B cell (primary cell): Measurements from ENCODE around the gene TMEM231. TPM values are rescaled to one million over a fixed set of nuclear protein-coding genes. Genes with fewer than 3 reads are reported as not detected.

Experiments used
- ATAC-seq: fragments of 200-7000 bp; cut with Tn5 transposase; one replicate; pipeline ENCODE4 v1.10.0; 2021; ENCODE audit warnings: low read depth, mild to moderate bottlenecking, moderate number of reproducible peaks, moderate library complexity
- CTCF ChIA-PET: fragments of 350-600 bp; sonication (Branson Sonifier 250); formaldehyde crosslinking; loops from one replicate; lab custom pipeline; 2021; ENCODE audit warnings: antibody characterized with exemption, inconsistent platforms; lab: Charles Lee
- POLR2A ChIA-PET: fragments of 350-600 bp; sonication (Branson Sonifier 250); formaldehyde crosslinking; loops from one replicate; lab custom pipeline; 2021; ENCODE audit warnings: antibody characterized with exemption; lab: Charles Lee
- DNase-seq: peaks from one replicate; pipeline ENCODE4 v3.0.0; 2013
- H2AFZ ChIP-seq: 2 replicates; pipeline ENCODE4 v1.6.1; 2012; ENCODE audit warnings: mild to moderate bottlenecking, low read depth, low read length; ENCODE audit not compliant: insufficient read depth, poor library complexity, severe bottlenecking
- H3K27ac ChIP-seq, 2 donors: 1 replicate in 1 of 2; 2 replicates in 1 of 2; pipeline ENCODE4 v1.5.1; 2012 to 2013; ENCODE audit warnings: low read length in 2 of 2, mild to moderate bottlenecking in 2 of 2, moderate library complexity in 1 of 2
- H3K27me3 ChIP-seq, 4 experiments: fragments of 200-600 bp in 1 of 4; sonication (generic) in 1 of 4; replicated peaks in 1 of 4; 1 replicate in 2 of 4; 2 replicates in 2 of 4; pipeline versions ENCODE4 v1.6.1 to v1.7.0; 2013 to 2016; ENCODE audit warnings: low read length in 3 of 4, mild to moderate bottlenecking in 2 of 4, mixed read lengths in 1 of 4, moderate library complexity in 1 of 4; ENCODE audit not compliant: insufficient read depth in 4 of 4, control insufficient read depth in 3 of 4; ENCODE audit errors: control extremely low read depth in 1 of 4
- H3K36me3 ChIP-seq, 2 experiments: replicated peaks in 1 of 2; 1 replicate in 1 of 2; 2 replicates in 1 of 2; pipeline versions ENCODE4 v1.6.1 to v1.7.1; 2013; ENCODE audit warnings: low read length in 1 of 2; ENCODE audit not compliant: insufficient read depth in 2 of 2, control insufficient read depth in 1 of 2; ENCODE audit errors: control extremely low read depth in 1 of 2, extremely low read depth in 1 of 2
- H3K4me1 ChIP-seq, 2 donors: fragments of 200-600 bp in 1 of 2; sonication (generic) in 1 of 2; 1 replicate in 1 of 2; 2 replicates in 1 of 2; pipeline versions ENCODE4 v1.5.1 to v1.6.1; 2013 to 2017; ENCODE audit warnings: low read length in 2 of 2; ENCODE audit not compliant: control insufficient read depth in 2 of 2, insufficient read depth in 2 of 2
- H3K4me2 ChIP-seq: replicated peaks from 2 replicates; pipeline ENCODE3; 2012; ENCODE audit warnings: mild to moderate bottlenecking, low read depth, low read length; ENCODE audit not compliant: poor library complexity, severe bottlenecking
- H3K4me3 ChIP-seq, 5 experiments: fragments of 200-600 bp in 1 of 5; sonication (generic) in 1 of 5; 1 replicate in 3 of 5; 2 replicates in 2 of 5; pipeline versions ENCODE4 v1.5.1 to v1.7.0; 2011 to 2016; ENCODE audit warnings: low read length in 4 of 5, mild to moderate bottlenecking in 4 of 5, low read depth in 2 of 5, control low read depth in 1 of 5, moderate library complexity in 1 of 5; ENCODE audit not compliant: insufficient read depth in 1 of 5; ENCODE audit errors: control extremely low read depth in 1 of 5, extremely low read depth in 1 of 5
- H3K79me2 ChIP-seq: fragments of 200-600 bp; sonication (generic); one replicate; pipeline ENCODE4 v1.6.0; 2016; ENCODE audit warnings: low read length; ENCODE audit not compliant: control insufficient read depth, insufficient read depth
- H3K9ac ChIP-seq: fragments of 200-600 bp; sonication (generic); 2 replicates; pipeline ENCODE4 v1.6.1; 2017; ENCODE audit warnings: mild to moderate bottlenecking, low read length, moderate library complexity
- H3K9me3 ChIP-seq, 3 donors: one replicate each; pipeline versions ENCODE4 v1.6.1 to v1.7.1; 2013; ENCODE audit warnings: low read length in 2 of 3; ENCODE audit not compliant: control insufficient read depth in 2 of 3, insufficient read depth in 1 of 3; ENCODE audit errors: control extremely low read depth in 1 of 3
- H4K20me1 ChIP-seq: 2 replicates; pipeline ENCODE4 v1.6.0; 2012; ENCODE audit warnings: mild to moderate bottlenecking, low read length; ENCODE audit not compliant: insufficient read depth, control insufficient read depth, poor library complexity, severe bottlenecking
- H3K27ac Mint-ChIP-seq: one replicate; pipeline ENCODE4 v1.8.0; 2021; ENCODE audit warnings: mixed read lengths
- H3K27me3 Mint-ChIP-seq: one replicate; pipeline ENCODE4 v1.8.0; 2021; ENCODE audit warnings: mixed read lengths
- H3K4me1 Mint-ChIP-seq: one replicate; pipeline ENCODE4 v1.8.0; 2021; ENCODE audit warnings: mixed read lengths
- H3K4me3 Mint-ChIP-seq: one replicate; pipeline ENCODE4 v1.8.0; 2021; ENCODE audit warnings: mixed read lengths
- H3K9me3 Mint-ChIP-seq: one replicate; pipeline ENCODE4 v1.8.0; 2022; ENCODE audit warnings: mixed read lengths; ENCODE audit not compliant: insufficient read depth
- CTCF ChIP-seq: fragments of 200-600 bp; IDR thresholded peaks from one replicate; pipeline ENCODE4 v1.8.0; 2022; ENCODE audit warnings: antibody characterized with exemption, mild to moderate bottlenecking
- EZH2 ChIP-seq: IDR thresholded peaks from 2 replicates; pipeline ENCODE4 v1.6.1; 2012; ENCODE audit warnings: borderline replicate concordance, low read depth, mild to moderate bottlenecking, moderate library complexity, low read length; ENCODE audit not compliant: insufficient read depth, poor library complexity, severe bottlenecking
- WGBS: methylation state at CpG from one replicate; pipeline ENCODE4 v1.1.5; 2013; ENCODE audit warnings: missing lambda C conversion rate; ENCODE audit not compliant: insufficient coverage; 5-methylcytosine and 5-hydroxymethylcytosine counted together
- intact Hi-C: fragments of 100-400 bp; cut with micrococcal nuclease; formaldehyde crosslinking; loops from one replicate; pipeline ENCODE4 v1.10.0; 2022
- polyA plus RNA-seq: library from polyadenylated mRNA; depleted of rRNA; stranded (reverse); fragments of >200 nt; gene quantifications from 2 replicates; pipeline ENCODE4 v1.2.3, GENCODE V29; 2012
- total RNA-seq, 2 donors: library from RNA; stranded (reverse); fragments of 120-200 nt in 1 of 2; gene quantifications; 1 replicate in 1 of 2; 2 replicates in 1 of 2; pipeline versions ENCODE4 v1.2.3 to v1.2.4, GENCODE V29; 2013 to 2022

TMEM231 gene
- total and polyA plus RNA-seq, 2 donors (not counting 1 experiment from before 2014, with no cell fraction given): 4.2 to 6.0 TPM

- ATAC-seq (no peak), DNase-seq (no peak)
- no peaks in the 10 kb centered on the region for H3K9me3 Mint-ChIP-seq
- H3K27me3 Mint-ChIP-seq: no peaks in the 10 kb centered on the region
- intact Hi-C loops: loop anchor here (1.0 to 2.0 kb wide), 8 partner anchors 9 to 581 kb away; partner anchors contain the start of genes ADAT1, CFDP1, KARS1 and TERF2IP
- Histone ChIP-seq H3K79me2 (peaks cover 31% of the 10 kb centered on the region), H3K36me3 (peaks cover 4 to 33% of the 10 kb centered on the region in 2 experiments), H2AFZ (peak overlapping the region; percentile 79), H3K27me3 (no peaks in the 10 kb centered on the region), H3K4me1 (peaks cover 40 to 55% of the 10 kb centered on the region in 2 donors), H4K20me1 (peaks cover 13% of the 10 kb centered on the region), H3K27ac (peak overlapping the region; percentile 96 to 99), H3K9ac (peak overlapping the region; percentile 77), H3K4me2 (peak overlapping the region; percentile 97), H3K4me3 (peak overlapping the region; percentile 75 to 96 (median 95)), H3K9me3 (no peaks in the 10 kb centered on the region)
- POLR2A ChIA-PET: interaction anchor here (1.5 to 2.1 kb wide), 4 partner anchors 9 to 132 kb away, joined by 3 to 16 read pairs (median 12); partner anchors contain the start of genes ADAT1, CFDP1, KARS1 and TERF2IP
- TF ChIP-seq CTCF: no peak
- no peak for TF ChIP-seq EZH2
- CTCF ChIA-PET: interaction anchor here (1.0 to 2.5 kb wide), 7 partner anchors 9 to 101 kb away, joined by 3 to 10 read pairs (median 6); partner anchors contain the start of genes ADAT1, TMEM170A and TMEM231
- H3K4me1 Mint-ChIP-seq: peaks cover 48% of the 10 kb centered on the region
- H3K4me3 Mint-ChIP-seq: peak overlapping the region; percentile 100
- peak overlapping the region; percentile 97 for H3K27ac Mint-ChIP-seq
- 5% methylated on average over 9 of the region's 15 CpGs for WGBS
Measured at GRCh38 chr16:75565640-75566039, 9.6 kb upstream of the TMEM231 start.

- Histone ChIP-seq H3K9me3 (no peaks in the 10 kb centered on the region), H3K4me2 (no peak overlapping the region), H3K4me1 (peaks cover 12 to 21% of the 10 kb centered on the region in 2 donors), H3K4me3 (no peak overlapping the region), H4K20me1 (no peaks in the 10 kb centered on the region), H3K27ac (no peak overlapping the region), H3K79me2 (no peaks in the 10 kb centered on the region), H3K27me3 (peaks cover 0 to 4% (median 0%) of the 10 kb centered on the region in 4 experiments), H2AFZ (no peak overlapping the region), H3K9ac (no peak overlapping the region), H3K36me3 (no peaks in the 10 kb centered on the region)
- no peak for TF ChIP-seq CTCF
- TF ChIP-seq EZH2: no peak
- ChIA-PET POLR2A (interaction anchor here (0.7 kb wide), 1 partner anchor 10 kb away, joined by 3 read pairs; no protein-coding TSS in a partner anchor), CTCF (no interaction called here)
- no peaks in the 10 kb centered on the region for H3K9me3 Mint-ChIP-seq
- no peak for ATAC-seq
- H3K27ac Mint-ChIP-seq: no peak overlapping the region
- H3K27me3 Mint-ChIP-seq: no peaks in the 10 kb centered on the region
- no peak overlapping the region for H3K4me3 Mint-ChIP-seq
- peaks cover 15% of the 10 kb centered on the region for H3K4me1 Mint-ChIP-seq
- WGBS: 85% methylated on average over 7 of the region's 10 CpGs
- DNase-seq: no peak
- intact Hi-C loops: no loop called here
Measured at GRCh38 chr16:75559564-75560372, 3.7 kb upstream of the TMEM231 start.
